HG02973 (cell line): ENCODE data around the gene LNX2.

ENCODE experiments used
- ATAC-seq: cut with Tn5 transposase; IDR thresholded peaks from one replicate; pipeline ENCODE4 v1.9.1; 2021; ENCODE audit warnings: moderate library complexity; ENCODE audit not compliant: unreplicated experiment

Gene LNX2

GRCh38 chr13:27516103-27516502, 104.2 kb downstream of the LNX2 start:
- ATAC-seq, result no peak

- ATAC-seq, result no peak
Measured at GRCh38 chr13:27510082-27510481, 110.2 kb downstream of the LNX2 start.

DNA sequence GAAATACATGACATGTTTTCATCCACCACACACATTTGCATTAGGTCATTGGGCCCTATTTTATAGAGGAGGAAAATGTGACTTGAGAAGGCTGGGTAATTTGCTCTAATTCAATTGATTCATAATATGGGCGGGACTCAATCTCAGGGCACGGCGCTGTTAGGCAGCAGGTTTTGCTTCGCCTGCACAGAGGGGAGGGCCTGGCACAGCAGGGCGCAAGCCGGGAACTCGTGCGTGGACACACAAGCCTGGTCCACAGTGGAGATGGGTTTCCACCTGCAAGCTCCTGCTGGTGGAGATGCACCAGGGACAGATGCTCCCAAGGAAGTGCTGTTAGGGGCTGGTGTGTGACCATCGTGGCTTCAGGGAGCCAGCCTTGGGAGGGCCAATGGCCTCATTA, 111.5 kb downstream of the LNX2 start:
- ATAC-seq, result no peak

DNA sequence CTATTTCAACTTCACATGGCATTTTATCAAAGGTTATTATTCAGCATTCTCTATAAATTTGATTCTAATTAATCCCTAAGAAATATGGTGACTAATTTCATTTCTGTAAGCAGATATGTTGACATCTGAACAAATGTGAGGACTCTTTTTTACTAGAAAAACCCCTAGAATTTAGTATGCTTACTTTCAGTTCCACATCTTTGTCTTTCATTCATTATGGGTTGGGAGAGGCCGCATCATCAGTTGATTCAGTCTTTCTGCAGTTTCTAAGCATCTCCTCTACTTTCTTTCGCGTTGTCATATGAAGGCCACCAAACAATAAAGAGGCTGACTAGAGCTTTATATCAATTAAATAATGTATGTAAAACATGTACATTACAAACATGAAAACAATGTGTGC, 114.5 kb downstream of the LNX2 start:
- no peak for ATAC-seq

DNA sequence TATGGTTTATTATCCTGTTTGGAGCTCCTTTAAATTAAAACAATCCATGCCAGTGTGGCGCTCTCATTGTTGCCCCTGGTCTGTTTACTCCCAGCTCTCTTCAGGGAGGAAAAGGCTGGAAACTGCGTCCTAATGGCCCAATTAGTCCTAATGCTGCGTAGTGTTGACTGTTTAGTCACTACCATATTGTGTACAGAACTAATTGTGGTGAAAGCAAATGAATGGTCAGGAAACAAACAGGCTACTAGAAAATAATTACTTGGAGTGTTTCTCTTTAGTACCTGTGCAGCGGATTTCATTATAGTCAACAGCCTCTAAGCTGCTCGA, 115.5 kb downstream of the LNX2 start:
- no peak for ATAC-seq

GRCh38 chr13:27504128-27504867, 116.0 kb downstream of the LNX2 start:
- no peak for ATAC-seq

DNA sequence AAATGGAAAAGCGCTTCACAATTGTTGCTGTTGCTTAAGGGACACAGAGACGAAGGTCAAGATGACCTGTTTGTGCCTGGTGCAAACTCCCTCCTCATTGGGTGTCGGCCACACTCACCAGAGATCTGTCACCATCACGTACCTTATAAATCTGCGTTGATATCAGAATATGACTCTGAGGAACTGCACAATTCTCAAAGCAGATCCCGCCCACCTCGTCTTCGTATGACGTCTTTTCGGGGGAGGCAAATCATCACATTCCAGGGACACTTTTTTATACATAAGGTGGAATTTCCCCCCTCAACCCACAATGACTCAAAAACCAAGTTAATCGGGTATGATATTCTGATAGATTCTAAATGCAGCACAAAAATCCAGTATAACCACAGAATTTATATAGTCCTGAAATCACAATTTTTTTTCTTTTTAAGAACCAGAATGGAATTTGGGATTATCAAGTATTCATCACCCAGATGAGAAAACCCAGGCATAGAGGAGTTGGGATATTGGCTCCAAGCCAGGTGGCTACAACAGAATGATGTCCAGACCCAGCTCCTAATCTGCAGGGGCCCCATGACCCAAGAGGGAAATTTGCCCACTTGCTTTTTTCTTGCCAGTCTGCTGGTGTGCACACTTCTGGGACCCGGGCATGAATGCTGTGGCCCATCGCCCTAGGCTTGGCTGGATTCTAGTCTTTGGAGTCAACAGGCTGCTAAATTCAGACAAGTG, 119.4 kb downstream of the LNX2 start:
- no peak for ATAC-seq

DNA sequence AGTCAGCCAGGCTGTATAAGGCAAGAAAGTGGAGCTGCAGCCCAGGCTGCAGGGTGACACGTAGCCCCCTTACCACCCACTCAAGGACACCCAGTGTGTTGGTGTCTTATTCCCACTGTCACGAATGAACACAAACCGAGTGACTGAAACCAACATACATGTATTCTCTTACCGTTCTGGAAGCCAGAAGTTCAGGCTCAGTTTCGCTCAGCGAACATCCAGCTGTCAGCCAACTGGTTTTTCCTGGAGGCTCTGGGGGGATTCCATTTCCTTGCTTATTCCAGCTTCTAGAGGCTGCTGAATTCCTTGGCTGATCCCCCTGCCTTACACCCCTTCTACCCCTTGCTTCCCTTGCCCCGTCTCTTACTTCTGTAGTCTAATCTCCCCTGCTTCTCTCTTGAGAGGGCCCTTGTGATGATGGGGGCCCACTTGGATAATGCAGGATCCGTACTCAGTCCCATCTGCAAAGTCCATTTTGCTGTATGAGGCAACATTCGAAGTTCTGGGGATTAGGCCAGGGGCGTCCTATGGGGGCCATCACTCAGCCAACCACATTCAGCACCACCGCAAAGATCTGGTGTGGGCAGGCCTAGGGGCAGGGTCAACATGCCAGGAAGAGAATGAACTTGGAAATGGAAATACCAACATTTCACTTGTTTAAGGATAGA, 122.6 kb downstream of the LNX2 start:
- no peak for ATAC-seq

- no peak for ATAC-seq
Measured at GRCh38 chr13:27496536-27497273, 123.6 kb downstream of the LNX2 start.

DNA sequence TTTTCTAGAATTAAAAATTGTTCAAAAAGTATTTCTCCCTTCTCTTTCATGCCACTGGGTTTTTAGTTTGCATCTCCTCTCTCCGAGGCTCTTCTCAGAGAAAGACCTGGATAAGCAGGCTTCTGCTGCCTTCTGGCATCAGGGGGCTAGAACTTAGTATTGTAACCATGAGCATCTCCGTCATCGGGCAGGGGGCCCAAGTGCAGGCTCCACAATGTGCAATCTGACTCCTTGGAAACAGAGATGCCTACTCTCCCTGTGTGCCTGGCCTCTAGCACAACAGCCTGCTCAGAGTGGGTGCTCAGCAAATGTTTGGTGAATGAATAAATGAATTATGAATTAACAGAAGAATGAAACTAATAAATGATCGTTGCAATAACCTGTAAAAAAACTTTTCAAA, 124.3 kb downstream of the LNX2 start:
- no peak for ATAC-seq
